Stimulated activated naive CD8-positive, alpha-beta T cell treated with anti-CD3 and anti-CD28 coated beads, Interleukin-15, Interleukin-2, amounts not matched to agents 100 ng/mL and 50 ng/mL, for 24 hours (primary cell): ENCODE data around the gene SDF2L1.
"Not testable (repeated sequence)": the region's sequence is repeated elsewhere in the genome, so short reads cannot be mapped to it uniquely, and the experiment has no call there.

Source experiments
- H3K27ac Mint-ChIP-seq: one replicate; pipeline ENCODE4 v1.8.0; 2021; ENCODE audit warnings: mild to moderate bottlenecking, mixed read lengths
- H3K27me3 Mint-ChIP-seq: one replicate; pipeline ENCODE4 v1.8.0; 2021; ENCODE audit warnings: mixed read lengths
- H3K36me3 Mint-ChIP-seq: one replicate; pipeline ENCODE4 v1.8.0; 2021; ENCODE audit warnings: low read depth, mixed read lengths
- H3K4me1 Mint-ChIP-seq: one replicate; pipeline ENCODE4 v1.8.0; 2021; ENCODE audit warnings: low read depth, mixed read lengths
- H3K4me3 Mint-ChIP-seq: one replicate; pipeline ENCODE4 v1.8.0; 2021; ENCODE audit warnings: mild to moderate bottlenecking, mixed read lengths
- H3K9me3 Mint-ChIP-seq: one replicate; pipeline ENCODE4 v1.8.0; 2021; ENCODE audit warnings: mixed read lengths

Gene SDF2L1

DNA sequence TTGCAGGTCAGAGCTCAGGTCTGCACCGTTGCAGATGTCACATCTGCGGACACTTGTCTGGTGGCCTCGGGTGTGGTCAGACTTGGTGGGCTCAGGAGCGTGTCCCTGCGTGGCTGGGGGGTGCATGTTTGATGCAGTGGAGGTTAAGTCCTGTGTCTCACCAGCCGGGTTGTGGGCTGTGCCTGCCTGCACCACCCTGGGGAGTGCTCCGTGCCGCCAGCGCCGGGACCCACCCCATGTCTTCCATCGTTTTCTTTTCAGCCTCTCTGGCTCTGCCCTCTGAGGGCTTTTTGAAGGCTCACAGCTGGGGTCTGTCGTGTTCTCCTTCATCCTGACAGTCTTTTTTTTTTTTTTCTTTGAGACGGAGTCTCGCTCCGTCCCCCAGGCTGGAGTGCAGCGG, 49.7 kb downstream of the SDF2L1 start:
- peak overlapping the region; percentile 33 for H3K27ac Mint-ChIP-seq
- H3K9me3 Mint-ChIP-seq: no peaks in the 10 kb centered on the region
- H3K4me1 Mint-ChIP-seq: peaks cover 26% of the 10 kb centered on the region
- H3K27me3 Mint-ChIP-seq: no peaks in the 10 kb centered on the region
- peaks cover 28% of the 10 kb centered on the region for H3K36me3 Mint-ChIP-seq
- no peak overlapping the region for H3K4me3 Mint-ChIP-seq

DNA sequence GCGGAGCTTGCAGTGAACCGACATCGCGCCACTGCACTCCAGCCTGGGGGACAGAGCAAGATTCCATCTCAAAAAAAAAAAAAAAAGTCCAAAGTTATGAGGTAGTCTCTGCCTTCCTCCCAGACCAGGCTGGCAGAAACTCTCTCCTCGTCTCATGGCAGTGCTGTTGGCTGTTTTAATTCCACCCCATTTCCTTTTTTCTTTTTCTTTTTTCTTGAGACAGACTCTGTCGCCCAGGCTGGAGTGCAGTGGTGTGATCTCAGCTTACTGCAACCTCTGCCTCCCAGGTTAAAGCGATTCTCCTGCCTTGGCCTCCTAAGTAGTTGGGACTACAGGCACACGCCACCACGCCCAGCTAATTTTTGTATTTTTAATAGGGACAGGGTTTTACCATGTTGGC, 50.8 kb downstream of the SDF2L1 start:
- H3K36me3 Mint-ChIP-seq: peaks cover 28% of the 10 kb centered on the region

DNA sequence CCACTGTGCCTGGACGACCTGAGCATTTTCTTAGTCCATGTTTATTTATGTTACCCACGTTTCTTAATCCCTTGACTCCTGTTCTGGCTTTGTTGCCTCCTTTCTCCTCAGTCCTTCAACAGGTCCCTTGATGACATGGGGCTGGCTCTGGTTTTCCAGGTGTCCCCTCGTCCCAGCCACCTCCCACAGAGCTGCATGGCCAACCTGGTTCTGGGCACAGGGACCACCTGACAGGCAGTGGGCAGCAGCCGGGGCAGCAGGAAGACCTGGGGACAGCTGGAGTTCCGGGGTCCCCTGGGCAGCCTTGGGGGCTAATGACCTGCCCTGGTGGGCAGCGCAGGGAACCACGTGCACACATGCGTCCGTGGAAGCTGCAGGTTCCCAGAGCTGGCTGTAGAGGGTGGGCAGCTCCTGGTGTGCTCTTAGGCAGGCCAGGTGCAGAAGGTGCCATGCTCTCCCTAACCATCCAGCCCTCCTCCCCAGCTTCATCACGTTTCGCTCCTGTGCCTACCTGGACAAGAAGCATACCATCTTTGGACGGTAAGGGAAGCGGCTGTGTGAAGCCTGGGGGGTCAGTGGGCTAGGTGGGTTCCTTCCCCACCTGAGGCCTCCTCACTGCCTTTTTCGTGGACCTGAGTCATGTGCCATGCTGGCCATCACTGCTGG, 51.4 kb downstream of the SDF2L1 start:
- peaks cover 28% of the 10 kb centered on the region for H3K36me3 Mint-ChIP-seq
- H3K9me3 Mint-ChIP-seq: no peaks in the 10 kb centered on the region
- H3K4me1 Mint-ChIP-seq: peaks cover 26% of the 10 kb centered on the region
- no peak overlapping the region for H3K4me3 Mint-ChIP-seq
- no peaks in the 10 kb centered on the region for H3K27me3 Mint-ChIP-seq
- no peak overlapping the region for H3K27ac Mint-ChIP-seq

More for the DNA sequence above, 50.8 kb downstream of the SDF2L1 start:
- peaks cover 26% of the 10 kb centered on the region for H3K4me1 Mint-ChIP-seq
- H3K27me3 Mint-ChIP-seq, H3K4me3 Mint-ChIP-seq, H3K27ac Mint-ChIP-seq, H3K9me3 Mint-ChIP-seq: not testable (repeated sequence)
